Measurements from ENCODE around the gene PXDN.
"Not testable (repeated sequence)": the region's sequence is repeated elsewhere in the genome, so short reads cannot be mapped to it uniquely, and the experiment has no call there.

PXDN gene

DNA sequence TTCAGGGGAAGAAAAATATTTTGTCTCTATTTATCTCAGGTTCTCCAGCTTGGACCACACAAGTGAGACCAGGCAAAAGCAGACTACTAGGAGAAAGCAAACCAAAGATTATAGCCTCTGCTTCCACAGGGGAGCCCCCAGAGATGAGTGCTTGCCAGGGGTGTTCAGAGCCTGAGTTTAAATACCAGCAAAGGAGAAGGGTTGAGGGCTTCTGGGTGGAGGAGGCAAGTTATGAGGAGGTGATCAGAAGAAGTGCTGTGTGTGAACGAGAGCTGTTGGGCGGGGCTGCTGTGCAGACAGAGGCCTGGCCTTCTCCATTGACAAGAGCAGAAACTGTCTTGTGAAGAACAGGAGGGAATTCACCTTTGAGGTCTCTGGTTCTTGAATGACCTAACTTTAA, 32.8 kb upstream of the PXDN start:
- no peak for DNase-seq (ENCODE audit: low read depth, low spot score)

DNA sequence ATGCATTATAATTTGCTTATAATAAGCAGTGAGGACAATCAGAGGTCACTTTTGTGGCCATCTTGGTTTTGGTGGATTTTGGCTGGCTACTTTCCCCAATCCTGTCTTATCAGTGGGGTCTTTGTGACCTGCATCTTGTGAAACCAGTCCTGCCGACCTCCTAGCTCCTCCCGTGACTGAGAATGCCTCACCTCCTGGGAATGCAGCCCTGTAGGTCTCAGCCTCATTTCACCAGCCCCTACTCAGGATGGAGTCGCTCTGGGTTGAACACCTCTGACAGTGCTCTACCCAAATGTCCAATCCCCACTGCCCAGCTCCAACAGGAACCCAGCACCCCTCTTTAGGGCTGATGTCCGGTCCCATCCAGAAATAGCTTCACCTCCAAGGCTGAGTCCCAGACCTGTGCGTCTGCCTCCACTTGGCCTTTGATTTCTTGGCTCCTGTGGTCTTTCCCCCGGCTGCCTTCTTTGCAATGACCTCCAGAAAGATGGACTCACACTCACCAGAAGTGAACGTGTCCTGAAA, 31.3 kb upstream of the PXDN start:
- DNase-seq (ENCODE audit: low read depth, low spot score), result no peak

DNA sequence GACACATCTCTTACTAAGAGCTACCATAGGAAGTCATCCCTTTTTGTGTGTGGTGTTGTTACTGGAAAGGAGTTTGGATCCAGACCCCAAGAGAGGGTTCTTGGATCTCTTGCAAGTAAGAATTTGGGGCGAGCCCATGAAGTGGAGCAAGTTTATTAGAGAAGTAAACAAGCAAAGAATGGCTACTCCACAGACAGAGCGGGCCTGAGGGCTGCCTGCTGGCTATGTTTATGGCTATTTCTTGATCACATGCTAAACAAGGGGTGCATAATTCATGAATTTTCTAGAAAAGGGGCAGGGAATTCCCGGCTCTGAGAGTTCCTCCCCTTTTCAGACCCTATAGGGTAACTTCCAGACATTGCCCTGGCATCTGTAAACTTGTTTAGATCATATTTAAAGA, 30.6 kb upstream of the PXDN start:
- DNase-seq (ENCODE audit: low read depth, low spot score), result no peak

DNA sequence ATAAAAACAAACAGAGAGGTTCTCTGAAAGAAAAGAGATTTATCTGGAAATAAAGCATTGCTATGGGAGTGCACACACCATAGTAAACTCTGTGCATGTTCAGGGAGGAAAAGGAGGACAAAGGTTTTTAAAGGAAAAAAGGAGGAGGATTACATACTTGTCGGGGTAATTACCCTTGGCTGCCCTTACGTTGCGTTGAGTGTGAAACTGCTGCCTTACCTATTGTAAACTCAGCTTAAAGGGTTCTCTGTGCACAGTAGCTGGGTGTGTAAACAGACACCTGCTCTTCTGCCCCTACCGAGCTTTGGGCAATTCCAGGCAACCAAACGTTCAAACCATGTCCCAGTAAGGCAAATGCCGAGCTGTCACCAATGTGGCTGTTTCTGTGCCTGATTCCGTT, 29.6 kb upstream of the PXDN start:
- no peak for DNase-seq (ENCODE audit: low read depth, low spot score)

DNA sequence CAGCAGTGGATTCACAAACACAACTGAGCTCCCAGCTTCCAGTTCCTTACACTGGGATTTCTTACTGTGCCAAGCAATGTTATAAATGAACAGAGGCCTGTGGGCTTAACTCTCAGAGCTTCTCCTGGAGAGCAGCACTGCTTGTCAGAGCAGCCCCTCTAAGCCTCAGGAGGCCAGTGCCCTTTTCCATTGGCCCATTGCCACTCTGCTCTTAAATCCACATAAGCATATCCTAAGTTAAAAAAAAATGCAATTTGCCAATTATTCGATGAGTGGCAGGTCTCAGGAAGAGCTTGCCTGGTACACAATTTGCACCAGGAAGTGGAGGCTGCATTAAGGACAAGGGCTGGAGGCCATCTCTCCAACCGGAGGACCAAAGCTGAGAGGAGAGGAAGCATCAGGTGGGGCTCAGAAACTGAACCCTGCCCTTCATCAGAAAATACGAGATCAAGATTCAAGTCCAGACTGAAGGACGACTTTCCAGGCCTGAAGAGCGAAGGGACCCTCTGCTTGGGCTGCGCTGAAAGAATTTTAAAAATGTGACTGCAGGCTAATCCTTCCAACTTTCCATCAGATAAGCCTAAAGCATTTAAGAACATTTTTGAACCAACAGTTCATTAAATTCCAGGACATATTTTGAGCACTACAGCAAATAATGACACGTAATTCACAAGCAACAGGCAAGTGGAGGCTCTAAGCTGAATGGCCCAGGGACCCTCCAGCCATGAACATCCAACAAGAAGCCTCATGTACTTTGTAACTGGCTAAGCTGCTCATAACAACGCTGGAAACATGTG, 28.4 kb upstream of the PXDN start:
- DNase-seq (ENCODE audit: low read depth, low spot score), result no peak

DNA sequence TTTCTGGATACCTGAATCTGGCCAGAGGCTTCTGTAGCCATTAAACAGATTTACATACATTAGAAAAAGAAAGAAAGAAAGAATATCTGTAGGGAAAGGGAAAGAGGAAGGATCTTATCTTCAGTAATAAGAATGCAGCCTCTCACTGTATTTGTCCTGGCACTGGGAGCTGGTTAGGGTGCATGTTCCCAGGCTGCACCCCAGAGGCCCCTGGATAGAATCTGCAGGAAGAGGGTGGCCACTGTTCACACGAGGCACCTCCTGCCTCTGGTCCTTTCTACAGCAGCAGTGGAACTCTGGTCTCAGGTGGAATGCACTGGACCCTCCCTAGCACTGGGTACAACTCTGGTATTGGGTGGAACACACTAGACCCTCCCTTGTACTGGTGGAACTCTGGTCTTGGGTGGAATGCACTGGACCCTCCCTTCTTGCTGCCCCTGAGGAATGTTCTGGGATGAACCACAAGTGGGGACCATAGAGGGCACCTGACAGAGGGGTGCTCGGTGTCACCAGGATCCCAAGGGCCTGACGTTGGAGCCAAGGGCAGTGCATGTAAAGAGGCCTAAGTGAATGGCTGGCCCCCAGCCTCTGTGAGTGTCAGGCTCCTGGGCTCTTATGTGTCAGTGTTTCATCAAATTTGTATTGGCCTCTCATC, 27.4 kb upstream of the PXDN start:
- DNase-seq (ENCODE audit: low read depth, low spot score), result no peak

DNA sequence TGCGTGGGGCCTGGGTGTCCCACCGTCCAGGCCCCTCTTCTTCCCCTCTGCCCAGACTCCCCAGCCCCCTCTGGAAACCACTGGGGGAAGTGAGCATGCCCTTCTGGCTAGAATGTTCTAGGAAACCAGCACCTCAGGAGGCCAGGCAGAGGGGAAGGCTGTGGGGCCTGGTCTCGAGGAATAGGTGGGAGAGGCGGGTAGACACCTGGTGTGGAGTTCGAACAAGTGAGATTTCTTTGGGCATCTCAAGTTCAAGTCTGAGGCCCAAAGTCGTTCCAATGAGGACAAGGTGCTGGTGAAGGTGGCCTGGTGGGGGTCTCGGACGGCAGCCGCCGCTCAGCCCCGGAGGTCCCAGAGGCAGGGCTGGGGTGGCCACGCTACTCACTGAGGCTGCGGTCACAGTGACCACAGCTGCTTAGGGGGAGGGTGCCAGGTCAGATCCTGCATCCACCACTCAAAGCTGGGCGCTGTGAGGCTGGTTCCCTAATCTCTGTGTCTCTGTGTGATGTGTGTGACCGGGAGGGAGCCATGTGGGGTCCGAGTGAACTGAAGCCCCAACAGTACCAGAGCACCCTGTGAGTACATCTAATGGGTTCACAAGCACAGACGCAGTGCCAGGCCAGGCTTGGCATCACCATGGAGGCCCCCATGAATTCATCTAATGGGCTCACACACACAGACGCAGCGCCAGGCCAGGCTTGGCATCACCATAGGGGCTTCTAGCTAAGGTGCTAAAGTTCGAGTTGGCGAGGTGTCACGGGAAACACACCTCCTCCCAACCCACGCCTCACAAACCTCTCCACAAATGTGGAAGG, 26.5 kb upstream of the PXDN start:
- no peak for DNase-seq (ENCODE audit: low read depth, low spot score)

DNA sequence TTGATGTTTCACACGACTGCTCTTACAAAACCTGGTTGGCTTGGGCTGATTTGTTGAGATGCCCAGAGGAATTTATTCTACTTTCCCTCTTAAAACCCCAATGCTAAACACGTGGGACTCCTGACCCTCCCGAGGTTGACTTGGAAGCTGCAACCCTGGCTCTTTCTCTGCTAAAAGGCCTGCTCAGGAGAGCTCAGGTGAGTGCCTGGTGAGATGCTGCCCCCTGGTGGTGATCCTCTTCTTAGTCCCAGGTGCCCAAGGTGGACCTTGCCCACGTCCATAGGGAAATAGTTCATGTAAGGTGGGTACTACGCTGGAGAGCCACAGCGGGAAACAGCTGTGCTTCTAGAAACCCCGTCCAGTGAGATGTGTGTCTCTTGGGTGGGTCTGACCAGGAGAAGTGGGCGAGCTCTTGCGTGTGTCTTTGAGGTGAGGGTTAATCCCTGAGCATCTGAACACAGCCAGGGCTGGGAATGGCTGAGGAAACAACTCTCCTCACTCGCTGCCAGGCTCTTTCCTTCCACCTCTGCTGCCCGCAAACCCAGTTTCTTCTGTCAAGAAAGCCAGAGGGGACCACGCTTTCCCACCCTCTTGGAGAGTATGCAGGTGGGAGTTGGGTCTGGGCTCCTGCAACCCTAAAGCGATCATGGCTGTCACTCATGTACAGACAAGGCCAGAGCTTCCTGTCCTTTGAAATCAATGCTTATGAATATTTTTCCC, 25.5 kb upstream of the PXDN start:
- no peak for DNase-seq (ENCODE audit: low read depth, low spot score)

DNA sequence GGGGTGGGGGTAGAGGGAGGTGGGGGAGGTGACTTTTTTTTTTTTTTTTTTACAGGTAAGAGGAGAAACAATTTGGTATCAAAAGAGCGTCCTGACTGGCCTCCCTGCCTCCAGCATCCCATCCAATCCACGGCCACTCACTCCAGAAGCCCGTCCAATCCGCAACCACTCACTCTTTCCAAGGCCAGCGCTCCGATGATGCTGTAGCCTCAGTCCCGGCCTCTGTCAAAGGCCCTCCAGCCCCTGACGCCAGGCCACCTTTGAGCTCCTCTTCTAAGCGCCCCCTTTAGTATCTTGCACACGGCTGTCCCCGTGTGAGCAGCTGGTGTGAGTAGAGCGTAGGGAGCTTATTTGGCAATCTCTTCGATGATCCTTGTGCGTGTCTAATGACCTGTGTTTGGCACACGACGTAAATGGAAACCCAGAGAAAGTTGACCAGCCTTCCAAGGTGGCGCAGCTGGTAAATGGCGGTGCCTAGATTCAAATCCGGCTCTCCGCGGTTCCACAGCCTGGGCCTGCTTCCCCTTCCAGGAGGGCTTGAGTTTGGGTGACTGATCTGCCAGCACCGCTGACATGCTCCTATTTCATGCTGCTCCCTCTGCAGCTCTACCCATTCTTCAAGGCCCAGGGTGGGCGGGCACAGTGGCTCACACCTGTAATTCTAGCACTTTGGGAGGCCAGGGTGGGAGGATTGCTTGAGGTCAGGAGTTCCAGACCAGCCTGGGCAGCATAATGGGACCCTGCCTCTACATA, 23.8 kb upstream of the PXDN start:
- DNase-seq (ENCODE audit: low read depth, low spot score), result no peak

DNA sequence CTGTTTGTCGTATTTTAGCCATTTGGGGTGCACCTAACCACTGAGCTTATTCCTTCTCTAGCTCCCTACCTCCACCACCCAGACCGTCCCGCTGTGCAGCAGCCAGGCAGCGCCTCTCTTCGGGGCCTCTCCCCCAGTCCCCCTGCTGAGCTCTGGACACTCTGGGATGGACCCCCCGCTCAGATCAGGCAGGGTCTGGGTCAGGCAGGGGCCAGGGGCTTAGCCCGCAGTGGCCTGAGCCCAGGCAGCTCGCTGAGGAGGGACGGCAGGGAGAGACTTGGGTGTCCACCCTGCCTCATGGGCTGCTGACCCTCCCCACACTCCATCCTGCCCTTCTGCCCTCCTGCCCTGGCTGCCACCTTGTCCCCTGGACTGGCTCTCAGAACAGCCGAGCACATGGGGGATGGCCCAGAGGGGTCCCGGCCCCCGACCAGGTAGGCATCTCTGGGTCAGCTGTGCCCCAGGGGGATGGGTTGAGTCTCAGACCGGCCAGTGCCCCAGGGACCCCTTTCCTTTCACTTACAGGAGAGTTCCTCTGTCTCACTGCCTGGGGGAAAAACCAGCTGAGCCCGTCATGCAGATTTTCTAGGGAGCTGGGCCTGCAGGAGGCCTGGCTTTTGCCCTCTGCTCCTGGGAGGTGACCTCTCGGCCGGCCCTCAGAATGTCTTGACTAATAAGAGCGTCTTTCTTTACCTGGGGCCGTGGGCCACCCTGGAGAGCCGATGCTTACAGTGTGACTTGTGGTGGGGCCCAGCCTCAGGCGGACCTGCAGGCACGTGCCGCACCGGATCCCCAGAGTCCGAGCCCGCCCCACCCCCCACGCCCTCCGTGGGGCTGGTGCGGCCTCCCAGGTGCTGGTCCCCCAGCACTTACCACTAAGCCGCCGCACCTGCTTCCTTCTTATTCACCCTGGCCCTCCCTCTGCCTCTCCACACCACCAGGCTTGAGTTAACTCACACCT, 22.8 kb upstream of the PXDN start:
- no peak for DNase-seq (ENCODE audit: low read depth, low spot score)

DNA sequence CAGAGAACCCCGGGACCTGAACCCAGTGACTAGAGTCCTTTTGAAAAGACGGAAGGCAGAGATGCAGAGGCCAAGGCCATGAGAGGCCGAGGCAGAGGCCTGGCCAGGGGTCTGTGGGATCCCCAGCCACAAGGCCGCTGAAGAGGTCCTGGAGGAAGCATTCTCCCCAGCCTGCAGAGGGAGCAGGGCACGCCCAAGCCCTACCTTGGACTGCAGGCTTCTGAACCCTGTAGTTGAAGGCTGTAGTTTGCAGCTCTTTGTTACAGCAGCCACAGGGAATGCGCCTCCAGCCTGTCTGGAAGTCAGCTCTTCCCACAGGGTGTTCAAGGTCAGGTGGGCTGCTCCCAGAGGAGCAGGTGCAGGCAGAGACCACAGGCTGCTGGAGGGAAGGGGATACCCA, 22.1 kb upstream of the PXDN start:
- DNase-seq (ENCODE audit: low read depth, low spot score), result no peak

DNA sequence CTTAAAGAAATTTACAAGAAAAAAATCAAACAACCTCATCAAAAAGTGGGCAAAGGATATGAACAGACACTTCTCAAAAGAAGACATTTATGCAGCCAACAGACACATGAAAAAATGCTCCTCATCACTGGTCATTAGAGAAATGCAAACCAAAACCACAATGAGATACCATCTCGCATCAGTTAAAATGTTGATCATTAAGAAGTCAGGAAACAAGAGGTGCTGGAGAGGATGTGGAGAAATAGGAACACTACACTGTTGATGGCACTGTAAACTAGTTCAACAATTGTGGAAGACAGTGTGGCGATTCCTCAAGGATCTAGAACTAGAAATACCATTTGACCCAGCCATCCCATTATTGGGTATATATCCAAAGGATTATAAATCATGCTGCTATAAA, 20.9 kb upstream of the PXDN start:
- DNase-seq (ENCODE audit: low read depth, low spot score), result not testable (repeated sequence)

DNA sequence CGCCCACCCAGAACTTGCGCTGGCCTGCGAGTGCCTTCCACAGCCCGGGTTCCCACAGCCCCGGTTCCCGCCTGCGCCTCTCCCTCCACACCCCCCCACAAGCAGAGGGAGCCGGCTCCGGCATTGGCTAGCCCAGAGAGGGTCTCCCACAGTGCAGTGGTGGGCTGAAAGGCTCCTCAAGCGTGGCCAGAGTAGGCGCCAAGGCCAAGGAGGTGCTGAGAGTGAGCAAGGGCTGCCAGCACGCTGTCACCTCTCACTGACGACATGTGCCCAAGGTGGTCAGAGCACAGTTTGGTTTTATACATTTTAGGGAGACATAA, 15.3 kb upstream of the PXDN start:
- no peak for DNase-seq (ENCODE audit: low read depth, low spot score)

DNA sequence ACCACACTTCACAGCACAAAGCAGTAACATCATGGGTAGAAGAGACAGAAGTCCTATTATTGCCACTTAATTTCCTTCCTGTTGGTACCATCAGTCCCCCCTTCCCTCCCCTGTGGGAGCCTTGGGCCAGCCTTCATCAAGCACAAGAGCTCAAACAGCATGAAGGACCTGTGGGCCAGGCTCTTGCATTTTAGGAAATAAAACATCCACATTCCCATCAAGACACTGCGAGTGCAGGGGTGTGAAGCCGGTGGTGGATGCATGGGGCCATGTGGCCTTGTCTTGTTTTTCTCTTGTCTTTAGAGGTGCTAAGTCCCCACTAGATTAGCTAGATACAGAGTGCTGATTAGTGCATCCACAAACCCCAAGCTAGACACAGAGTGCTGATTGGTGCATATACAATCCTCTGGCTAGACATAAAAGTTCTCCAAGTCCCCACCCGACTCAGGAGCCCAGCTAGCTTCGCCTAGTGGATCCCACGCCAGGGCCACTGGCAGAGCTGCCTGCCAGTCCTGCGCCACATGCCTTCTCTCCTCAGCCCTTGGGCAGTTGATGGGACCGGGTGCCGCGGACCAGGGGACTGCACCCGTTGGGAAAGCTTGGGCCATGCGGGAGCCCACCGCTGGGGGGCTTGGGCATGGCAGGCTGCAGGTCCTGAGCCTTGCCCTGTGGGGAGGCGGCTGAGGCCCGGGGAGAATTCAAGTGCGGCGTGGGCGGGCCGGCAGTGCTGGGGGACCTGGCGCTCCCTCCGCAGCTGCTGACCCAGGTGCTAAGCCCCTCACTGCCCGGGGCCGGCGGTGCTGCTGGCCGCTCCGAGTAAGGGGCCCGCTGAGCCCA, 14.7 kb upstream of the PXDN start:
- DNase-seq (ENCODE audit: low read depth, low spot score), result no peak

DNA sequence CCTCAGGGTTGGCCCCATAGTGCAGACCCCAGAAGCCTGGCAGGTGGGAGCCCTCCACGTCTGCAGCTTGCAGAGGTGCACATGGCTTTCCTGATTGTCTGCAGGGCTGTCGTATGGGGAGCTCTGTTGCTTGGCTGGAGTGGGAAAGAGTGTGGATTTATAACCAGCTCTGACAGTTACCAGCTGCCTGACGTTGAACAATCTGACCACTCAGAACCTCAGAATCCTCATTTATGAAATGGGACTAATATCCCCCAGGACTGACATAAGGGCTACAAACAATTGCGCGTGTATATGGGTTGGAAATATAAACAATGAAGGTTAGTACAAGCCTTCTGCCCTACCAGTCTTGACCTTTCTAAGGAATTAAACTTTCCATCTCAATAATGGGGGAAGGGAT, 13.9 kb upstream of the PXDN start:
- DNase-seq (ENCODE audit: low read depth, low spot score), result no peak

DNA sequence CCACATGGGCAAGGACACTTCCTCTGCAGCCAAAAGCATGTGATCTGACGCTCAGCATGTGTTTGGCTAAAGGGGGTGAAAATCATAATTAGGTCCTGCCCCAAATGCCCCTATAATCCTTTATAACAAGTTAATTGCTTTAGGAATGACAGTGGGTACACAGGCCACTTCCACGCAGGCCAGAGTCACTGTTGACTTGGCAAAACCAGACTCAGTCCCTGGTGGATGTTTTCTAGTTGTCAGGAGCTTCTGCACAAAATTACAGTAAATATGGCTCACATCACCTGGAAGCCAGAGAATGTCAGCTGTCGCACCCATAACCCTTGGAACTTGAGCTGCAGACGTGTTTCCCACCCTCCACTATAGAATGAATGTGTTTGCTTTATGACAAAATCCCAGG, 13.3 kb upstream of the PXDN start:
- DNase-seq (ENCODE audit: low read depth, low spot score), result no peak

DNA sequence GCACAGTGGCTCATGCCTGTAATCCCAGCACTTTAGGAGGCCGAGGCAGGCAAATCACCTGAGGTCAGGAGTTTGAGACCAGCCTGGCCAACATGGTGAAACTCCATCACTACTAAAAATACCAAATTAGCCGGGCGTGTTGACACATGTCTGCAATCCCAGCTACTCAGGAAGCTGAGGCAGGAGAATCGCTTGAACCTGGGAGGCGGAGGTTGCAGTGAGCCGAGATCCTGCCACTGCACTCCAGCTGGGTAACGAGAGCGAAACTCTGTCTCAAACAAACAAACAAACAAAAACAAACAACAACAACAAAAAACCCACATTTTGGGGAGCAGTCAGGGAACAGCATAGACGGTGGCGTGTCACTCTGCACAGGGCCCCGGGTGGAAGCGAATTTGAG, 12.8 kb upstream of the PXDN start:
- not testable (repeated sequence) for DNase-seq (ENCODE audit: low read depth, low spot score)

DNA sequence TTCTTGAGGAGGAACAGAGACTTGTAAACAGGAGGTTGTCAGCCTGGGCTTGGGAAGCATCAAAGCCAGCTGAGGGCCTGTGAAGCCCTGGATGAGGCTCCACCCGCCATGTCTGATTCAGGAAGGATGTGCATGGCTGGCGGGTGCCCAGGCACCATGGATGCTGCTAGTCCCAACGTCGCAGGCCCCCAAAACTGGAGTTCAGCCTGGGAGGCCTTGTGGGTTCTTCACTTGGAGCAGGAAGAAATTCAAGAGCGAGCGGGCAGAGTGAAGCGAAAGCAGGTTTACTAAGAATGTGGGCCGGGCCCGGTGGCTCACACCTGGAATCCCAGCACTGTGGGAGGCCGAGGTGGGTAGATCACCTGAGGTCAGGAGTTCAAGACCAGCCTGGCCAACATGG, 12.1 kb upstream of the PXDN start:
- no peak for DNase-seq (ENCODE audit: low read depth, low spot score)

Measured in brain pericyte (primary cell).